NCI-H345 (cell line): ENCODE measurements around the gene ARL4C.
"Not testable (repeated sequence)": the region's sequence is repeated elsewhere in the genome, so short reads cannot be mapped to it uniquely, and the experiment has no call there.

ENCODE experiments used
- DNase-seq: peaks from one replicate; lab custom pipeline; 2025; lab: John Stamatoyannopoulos, UW

ARL4C gene

DNA sequence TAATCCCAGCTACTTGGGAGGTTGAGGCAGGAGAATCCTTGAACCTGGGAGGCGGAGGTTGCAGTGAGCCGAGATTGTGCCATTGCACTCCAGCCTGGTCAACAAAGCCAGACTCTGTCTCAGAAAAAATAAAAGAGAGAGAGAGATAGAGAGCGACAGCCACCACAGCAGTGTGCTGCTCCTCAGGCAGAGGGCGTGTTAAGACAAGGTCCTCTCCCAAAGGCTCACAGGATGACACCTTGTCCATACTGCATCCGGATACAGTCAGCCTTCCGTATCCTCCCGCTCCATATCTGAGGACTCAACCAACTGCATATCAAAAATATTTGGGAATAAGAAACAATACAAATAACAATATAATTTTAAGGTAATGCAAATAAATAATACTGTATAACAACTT, 20.1 kb downstream of the ARL4C start:
- DNase-seq: no peak

DNA sequence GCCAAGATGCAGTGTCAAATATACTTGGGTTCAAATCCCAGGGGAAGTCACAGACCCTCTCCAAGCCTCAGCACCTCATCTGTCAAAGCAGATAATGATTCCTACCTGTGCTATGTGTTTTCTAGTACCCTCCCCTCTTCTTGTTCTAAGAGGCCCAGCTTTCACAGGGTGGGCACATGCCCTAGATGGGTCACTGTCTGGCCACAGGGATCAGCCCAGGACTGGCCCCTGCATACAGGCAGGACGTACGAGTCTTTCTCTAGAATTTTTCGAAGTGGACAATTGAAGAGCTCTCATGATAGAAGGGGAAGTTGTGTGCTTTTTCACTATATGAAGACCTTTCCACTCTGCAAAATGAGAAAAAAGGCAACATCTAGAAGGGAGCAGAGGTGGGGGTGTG, 22.2 kb downstream of the ARL4C start:
- no peak for DNase-seq

DNA sequence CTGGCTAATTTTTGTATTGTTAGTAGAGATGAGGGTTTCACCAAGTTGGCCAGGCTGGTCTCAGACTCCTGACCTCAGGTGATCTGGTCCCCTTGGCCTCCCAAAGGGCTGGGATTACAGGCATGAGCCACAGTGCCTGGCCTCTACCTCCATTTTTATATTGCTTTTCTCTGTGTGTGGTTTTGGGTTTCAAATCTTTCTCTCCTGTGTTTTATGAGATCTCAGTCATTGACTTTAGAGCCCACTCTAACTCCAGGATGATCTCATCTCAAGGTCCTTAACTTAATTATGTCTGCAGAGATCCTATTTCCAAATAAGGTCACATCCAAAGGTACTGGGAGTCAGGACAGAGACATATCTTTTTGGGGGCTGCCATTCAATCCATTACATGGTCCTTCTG, 24.7 kb downstream of the ARL4C start:
- no peak for DNase-seq

DNA sequence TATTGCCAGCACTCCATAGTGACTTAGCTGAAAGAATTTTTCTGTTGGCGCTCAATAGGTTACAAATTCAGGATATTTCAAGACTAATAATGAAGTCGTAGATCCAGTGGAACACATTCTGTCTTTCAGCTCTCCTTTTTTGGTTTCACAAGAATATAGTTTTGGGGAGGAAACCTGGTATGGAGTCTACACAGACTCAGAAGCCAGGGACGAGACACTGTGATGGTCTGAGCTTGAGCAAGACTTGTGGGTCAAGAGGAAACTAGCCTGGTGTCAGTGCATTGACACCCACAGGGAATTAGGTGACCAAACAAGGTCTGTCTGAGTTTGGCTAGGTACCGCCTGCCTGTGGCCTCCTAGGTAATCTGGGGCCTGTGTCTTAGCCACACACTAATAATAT, 26.9 kb downstream of the ARL4C start:
- DNase-seq: no peak

DNA sequence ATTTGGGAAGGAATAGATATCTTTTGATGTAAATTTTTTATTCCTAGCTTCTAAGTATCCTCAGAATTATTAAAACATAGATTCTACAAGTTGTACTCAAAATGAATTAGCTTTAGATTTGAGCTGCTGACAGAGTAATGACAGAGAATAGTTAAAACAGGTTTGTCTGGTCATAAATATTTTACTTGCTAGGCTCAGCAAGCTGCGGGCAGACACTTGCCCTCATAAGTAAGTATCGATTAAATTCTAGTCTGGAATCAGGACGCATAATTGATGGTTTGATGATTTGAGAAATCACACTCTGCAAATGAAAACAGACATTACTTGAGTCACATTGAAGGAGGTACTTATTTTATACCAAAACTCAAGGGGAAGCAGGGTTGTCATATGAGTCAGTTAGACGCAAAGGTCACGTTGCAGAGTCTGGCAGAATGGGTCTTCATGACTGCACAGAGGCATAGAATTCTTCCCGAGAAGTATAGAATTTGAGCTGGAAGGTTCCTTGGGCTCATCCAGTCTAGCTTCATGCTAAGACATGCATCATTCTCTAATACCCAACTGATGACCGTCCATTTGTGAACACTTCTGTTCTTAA, 27.5 kb downstream of the ARL4C start:
- DNase-seq: no peak

DNA sequence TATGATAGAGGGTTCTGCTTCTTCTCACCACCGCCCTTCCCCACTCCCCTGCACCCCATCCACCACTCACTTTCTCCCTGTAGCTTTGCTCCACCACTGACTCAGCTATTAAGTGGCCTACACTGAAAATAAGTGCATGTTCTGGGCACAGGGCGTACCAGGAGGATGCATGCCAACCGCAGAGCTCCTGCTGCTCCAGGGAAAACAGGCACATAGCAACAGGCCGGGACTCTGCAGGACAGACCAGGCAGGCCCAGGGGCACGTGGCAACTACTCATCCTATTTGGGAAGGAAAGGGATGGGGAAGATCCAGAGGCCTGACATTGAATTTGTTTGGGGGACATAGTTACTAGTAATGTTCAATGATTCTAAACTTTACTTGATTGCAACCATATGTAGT, 28.4 kb downstream of the ARL4C start:
- no peak for DNase-seq

DNA sequence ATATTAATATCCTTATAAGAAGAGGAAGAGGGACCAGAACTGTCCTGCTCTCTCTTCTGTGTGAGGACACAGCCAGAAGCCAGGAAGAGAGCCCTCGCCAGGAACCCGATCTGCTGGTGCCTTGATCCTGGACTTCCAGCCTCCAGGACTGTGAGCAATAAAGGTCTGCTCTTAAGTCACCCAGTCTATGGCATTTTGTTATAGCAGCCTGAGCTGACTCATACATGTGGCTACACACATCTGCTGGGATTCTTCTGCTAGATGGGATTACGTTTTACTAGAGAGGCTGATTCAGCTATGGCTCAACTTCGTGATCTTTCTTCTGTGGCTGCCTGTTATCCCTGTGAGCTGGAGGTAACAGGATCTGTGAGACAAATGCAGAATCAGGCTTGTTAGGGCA, 29.6 kb downstream of the ARL4C start:
- DNase-seq: no peak

DNA sequence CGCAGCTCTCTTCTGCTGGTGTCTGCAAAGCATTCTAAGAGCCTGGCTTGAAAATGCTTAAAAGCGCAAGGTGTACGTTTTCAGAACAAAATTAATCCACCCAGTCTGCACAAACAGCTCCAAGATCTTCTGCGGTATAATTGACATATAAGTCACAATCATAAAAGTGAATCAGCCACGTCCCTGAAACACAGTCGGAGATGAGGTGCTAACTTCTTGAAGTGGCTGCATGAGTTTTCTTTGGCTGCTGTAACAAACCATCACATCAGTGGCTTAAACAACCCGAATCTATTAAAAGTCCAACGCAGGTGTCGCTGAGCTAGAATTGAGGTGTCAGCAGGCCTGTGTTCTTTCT, 32.6 kb downstream of the ARL4C start:
- DNase-seq: peak; percentile 43

DNA sequence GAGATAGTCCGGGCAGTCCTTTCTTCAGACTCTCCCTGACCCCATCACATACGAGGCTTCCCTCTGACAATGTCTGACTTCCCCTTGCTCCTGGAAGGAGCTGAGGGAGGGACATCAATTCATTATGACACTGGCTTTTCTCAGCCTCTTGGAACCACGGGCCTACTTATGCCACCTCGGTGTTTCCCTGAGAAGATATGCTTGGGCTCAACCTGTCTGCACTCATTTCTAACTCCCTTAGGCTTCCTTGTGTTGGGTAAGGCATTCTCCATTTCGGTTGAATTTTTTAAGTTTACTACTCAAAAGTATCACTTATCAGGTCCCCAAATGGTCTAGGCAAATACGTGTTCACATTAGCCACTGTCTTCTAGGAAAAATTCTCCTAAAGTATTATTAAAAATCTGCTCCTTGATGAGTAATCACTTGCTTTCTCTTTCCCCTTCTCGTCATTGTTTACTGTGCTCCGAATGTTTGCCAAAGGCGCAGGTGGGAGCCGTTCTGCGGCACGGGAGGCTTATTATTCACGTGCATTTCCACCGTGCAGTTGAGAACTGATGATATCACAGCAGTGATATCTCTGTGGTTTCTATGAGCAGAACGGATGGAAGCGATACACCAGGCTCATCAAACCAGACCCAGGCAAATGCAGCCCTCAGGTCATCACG, 33.1 kb downstream of the ARL4C start:
- DNase-seq: peak; percentile 95

DNA sequence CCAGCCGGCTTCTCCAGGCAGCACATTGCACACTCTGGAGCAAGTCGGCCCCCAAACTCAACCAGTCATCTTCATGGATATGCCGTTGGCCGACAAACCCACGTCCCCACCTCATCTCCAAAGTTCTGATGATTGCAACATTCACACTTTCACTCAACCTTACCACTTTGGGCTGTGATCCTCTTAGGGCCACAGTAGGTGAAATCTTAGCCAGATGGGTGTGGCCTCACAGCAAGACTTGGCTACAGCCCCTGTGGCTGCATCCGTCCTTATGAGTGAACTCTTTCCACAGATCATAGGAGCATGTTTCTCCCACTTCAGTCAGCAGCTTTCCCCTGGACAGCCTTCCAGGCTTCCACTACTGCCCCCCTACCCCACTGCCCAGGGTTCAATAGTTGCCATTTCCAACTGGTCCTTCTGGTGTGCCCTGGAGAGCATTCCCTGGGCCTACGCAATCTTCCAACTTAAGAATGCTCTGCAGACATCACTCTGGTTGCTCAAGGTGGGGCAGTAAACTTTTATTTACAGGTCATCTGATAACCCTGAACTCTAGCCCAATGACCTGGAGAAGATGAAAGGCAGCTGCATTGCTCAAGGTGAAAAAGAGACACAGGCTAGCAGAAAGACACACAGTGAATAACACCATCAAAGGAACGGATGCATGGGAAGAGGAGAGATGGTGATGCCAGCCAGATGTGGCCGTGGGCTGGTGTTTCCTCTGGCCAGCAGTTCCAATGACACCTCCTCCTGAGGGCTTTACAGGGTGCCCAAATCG, 34.5 kb downstream of the ARL4C start:
- no peak for DNase-seq

DNA sequence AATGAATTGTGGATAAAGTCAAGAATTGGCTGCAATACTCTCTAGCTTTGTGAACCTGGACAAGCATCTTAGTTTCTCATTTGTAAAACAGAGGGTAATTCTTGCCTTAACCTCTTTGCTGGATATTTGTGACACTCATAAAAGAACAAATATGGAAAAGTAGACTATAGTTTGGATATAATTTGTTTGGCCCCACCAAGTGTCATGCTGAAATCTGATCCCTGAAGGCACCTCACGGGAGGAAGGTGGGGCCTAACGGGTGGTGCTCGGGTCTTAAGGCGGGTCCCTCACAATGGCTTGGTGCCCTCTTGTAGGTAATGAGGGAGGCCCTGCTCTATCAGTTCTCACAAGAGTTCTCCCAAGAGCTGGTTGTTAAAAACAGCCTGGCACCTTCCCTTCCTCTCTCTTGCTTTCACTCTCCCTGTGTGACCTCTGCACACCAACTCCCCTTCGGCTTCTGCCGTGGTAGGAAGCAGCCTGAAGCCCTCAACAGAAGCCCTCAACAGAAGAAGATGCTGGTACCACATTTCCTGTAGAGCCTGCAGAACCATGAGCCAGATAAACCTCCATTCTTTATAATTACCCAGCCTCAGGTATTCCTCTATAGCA, 37.4 kb downstream of the ARL4C start:
- DNase-seq: peak; percentile 18

DNA sequence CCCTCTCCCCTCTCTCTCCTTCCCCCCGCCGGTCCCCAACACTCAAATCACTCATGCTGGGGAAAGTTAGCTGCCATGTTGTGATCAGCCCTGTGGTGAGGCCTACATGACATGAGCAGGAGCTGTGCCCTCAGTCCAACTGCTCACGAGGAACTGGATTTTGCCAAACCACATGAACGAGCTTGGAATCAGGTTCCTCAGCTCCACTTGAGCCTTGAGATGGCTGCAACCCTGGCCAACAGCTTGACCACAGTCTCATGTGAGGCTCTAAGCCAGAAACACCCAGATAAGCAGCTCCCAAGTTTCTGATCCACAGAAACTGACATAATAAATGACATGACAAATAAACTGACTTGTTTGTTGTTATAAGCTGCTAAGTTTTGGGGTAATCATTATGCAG, 38.4 kb downstream of the ARL4C start:
- no peak for DNase-seq

DNA sequence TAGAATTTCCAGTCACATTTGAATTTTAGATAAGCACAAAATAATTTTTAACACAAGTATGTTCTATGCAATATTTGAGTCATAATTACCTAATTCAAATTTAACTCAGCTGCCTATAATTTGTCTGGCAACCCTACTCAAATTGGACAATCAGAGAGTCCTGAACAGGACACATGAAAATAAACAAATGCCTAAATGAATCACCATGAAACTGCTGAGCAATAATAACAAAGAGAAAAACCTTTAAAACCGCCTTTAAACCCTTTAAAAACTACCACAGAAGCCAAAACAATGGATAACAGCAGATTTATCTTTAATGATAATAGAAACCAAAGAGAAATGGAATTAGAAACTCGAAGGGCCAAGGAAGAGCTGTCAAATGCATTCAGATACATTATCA, 39.5 kb downstream of the ARL4C start:
- DNase-seq: no peak

DNA sequence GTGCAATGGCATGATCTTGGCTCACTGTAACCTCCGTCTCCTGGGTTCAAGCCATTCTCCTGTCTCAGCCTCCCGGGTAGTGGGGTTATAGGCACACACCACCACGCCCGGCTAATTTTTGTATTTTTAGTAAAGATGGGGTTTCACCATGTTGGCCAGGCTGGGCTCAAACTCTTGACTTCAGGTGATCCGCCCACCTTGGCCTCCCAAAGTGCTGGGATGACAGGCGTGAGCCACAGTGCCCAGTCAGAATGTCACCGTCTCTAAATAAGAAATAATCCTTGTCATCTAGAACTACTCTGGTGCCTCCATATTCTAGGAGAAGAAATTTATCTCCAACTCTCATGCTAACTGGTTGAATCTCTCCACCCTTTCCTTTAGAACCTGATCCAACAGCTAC, 41.6 kb downstream of the ARL4C start:
- not testable (repeated sequence) for DNase-seq

DNA sequence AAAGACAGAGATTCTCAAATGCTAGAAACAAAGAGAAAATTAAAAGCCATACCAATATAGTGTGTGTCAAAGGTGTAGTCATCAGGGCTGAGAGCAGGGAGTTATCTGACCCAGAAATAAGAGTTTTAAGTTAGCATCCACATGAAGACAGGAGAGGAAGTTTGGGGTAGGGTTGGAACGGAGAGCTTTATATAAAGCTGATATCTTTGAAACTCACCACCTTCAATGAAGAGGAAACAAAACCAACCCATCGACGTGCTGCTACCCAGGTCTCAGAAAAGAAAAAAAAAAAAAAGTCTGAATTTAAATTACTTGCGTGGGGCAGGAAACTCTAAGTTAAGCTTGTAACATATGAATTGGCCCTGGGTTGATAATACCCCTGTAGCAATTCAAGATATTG, 42.4 kb downstream of the ARL4C start:
- DNase-seq: no peak

DNA sequence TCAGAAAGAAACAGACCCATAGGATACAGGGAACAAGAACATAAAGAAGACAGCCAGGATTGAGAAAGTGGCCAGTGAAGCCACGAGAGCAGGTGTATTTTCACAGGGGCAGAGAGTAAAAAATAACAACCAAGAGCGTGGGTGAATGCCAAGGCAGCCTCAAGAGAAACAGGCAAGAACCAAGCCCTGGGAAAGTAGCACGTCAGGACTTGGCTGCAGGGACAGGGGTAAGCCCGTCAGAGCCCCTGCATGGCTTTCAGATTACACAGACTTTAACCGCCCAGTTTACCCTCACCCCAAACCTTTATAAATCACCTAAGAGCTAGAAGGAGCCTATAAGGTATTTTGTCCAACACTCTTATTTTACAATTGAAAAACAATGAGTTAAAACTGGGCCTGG, 43.7 kb downstream of the ARL4C start:
- DNase-seq: no peak

DNA sequence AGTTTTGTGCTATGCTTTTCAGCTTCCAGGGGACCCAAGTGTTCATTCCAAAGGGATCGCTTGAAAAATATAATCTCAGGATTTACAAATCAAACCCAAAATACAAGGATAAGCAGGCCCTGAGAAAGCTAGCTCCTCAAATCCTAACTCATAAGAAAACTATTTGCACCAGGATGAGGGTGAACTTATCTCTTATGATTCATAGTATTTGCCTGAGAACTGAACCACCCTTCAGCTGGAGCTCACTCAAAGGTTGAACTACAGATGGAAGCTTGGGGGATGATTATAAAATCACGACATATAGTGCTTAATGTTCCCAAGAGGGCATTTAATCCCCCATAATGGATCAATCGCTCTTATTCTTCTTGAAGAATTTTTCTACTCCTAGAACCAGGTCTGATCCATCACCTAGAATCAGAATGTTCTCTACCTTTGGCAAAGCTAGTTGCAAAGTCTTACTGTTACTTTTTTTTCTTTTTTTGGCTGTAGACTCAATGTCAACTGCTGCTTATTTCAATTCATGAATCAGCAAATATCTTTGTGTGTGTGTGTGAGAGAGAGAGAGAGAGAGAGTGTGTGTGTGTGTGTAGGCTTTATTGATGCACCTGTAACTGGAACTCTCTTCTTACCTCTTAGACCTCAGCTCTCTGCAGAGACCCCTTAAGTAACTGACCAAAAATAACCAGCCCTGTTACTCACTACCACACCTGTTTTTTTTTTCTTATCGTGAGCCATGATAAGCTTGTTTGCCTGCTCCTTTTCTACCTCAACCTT, 44.8 kb downstream of the ARL4C start:
- DNase-seq: no peak

DNA sequence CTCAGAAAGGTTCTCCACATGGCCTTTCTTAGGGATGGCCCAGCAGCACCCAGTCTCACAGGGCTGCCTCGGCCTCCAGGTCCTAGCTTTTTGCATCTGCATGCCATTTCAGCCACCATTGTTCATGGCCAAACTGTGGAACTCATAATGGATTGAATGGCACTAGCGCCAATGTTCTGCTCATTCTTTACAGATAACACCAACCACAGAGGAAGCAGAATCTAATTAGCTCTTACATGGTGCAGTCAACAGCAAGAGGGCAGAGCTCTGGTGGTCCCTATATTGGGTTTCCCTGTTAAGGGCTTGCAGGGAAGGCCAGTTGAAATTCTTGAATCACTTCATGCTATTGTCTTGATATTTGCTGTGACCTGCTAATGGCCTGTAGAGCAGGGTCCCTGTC, 45.6 kb downstream of the ARL4C start:
- no peak for DNase-seq

DNA sequence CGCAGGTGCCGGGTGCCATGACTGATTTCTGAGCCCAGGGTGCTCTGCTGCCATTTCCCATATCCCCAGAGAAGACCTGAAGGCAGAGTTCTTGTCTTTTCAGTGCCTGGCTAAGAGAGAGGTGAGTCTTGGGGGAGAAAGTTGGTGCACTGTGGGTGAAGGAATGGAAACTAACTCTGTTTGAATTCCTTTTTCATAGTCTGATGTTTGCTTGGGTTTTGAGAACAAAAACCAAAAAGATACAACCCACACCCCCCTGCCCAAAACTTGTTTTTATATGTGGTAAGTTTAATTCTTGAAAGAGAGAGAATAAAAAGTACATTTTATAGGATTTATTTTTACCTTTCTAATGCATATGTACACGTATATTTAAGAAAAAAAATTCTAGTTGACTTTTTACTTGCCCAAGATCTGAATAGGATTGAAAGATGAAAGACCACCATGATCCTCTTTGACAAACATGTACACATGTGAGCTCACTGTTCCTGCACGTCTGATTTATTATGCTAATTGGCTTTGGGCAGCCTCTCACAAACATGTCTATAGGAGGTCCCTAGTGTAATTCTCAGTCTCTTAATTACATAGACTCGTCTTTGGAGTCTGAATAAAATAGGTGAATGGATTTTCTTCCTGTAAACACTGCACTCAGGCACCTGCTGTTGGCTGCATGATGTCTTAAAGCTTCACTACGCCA, 46.3 kb downstream of the ARL4C start:
- DNase-seq: no peak

DNA sequence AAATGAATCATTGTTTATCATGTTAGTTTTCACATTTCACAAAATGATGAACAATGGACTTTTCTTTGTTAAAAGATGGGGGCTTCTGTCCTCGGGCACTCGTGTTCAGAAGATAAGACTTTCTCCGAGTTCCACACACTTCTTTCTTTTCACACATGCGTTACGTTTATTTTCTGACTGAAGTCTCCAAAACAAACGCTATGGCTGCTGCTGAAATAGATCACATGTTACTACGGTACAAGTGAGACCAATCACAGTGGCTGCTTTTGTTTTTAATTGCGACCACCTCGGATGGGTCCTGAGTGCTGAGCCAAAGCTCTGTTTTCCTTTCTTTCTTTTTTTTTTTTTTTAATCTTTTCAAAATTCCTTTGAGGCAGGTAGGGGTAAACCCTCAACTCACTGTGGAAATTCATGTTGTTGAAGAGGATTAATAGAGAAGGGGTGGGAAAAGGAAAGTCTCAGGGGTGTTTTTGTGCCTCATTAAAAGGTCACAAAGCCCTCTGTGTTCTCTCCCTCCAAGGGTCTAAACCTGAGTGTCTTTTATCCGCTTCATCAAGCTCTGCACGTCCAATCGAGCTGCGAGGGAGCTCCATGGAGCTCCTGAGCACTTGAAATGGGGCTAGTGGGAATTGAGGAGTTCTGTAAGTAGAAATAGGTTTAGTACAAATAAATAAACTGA, 48.2 kb downstream of the ARL4C start:
- DNase-seq: no peak

DNA sequence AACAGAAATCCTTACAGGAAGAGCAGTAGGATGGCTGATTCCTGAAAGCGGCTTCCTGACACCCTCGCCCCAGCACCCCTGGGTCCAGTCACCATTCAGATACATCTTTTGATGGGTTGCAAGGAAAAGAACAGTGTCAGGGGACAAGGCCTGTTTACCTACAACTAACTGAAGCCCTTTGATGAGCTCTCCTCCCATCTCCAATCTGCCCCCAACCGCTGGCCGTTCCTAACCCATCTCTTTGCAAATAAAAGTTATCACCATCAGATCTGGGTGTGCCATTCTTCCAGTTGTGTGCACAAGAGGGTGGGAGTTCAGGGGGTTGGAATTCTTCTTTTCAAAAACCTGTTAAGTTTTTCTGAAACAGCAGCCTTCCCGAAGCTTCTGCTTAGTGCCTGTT, 48.9 kb downstream of the ARL4C start:
- DNase-seq: no peak
